ENCODE data around the gene AIRE. TPM values are rescaled to one million over a fixed set of nuclear protein-coding genes. Genes with fewer than 3 reads are reported as not detected.

The AIRE gene
- total RNA-seq, 6 experiments from 2014 or later = 0.05 to 0.12 TPM; not detected in 4

DNA sequence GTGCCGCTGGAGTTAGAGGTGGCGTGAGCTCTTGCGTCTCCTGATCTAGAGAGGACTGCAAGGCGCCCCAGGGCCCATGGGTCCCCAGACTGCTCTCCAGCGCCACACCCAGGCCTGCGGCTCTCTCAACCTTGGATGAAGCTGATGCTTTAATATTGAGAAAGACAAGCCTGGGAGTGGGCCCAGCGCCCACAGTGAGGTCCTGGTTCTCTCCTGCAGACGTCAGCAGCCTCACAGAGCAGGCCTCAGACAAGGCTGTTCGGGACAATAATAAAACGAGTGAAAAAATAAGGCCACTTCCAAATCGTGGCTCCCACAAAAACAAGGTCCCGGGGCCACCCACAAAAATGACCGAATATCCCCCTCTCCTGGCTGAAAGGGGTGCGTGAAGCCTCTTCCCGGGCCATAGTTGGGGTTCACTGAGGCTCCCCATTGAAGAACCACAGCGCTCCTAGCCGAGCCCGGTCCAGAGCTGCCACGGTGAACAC is 18.0 kb upstream of the AIRE start:
- Mint-ChIP-seq H3K27ac (no peak overlapping the region), H3K9me3 (no peaks in the 10 kb centered on the region), H3K27me3 (ENCODE audit: insufficient read depth) (peaks cover 5% of the 10 kb centered on the region), H3K36me3 (ENCODE audit: low read depth) (no peaks in the 10 kb centered on the region), H3K4me3 (no peak overlapping the region), H3K4me1 (ENCODE audit: low read depth) (no peaks in the 10 kb centered on the region)
- TF ChIP-seq, protein P1, sequence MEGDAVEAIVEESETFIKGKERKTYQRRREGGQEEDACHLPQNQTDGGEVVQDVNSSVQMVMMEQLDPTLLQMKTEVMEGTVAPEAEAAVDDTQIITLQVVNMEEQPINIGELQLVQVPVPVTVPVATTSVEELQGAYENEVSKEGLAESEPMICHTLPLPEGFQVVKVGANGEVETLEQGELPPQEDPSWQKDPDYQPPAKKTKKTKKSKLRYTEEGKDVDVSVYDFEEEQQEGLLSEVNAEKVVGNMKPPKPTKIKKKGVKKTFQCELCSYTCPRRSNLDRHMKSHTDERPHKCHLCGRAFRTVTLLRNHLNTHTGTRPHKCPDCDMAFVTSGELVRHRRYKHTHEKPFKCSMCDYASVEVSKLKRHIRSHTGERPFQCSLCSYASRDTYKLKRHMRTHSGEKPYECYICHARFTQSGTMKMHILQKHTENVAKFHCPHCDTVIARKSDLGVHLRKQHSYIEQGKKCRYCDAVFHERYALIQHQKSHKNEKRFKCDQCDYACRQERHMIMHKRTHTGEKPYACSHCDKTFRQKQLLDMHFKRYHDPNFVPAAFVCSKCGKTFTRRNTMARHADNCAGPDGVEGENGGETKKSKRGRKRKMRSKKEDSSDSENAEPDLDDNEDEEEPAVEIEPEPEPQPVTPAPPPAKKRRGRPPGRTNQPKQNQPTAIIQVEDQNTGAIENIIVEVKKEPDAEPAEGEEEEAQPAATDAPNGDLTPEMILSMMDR (IDR thresholded peaks at IDR 0.05) = peak; percentile 50; the same call in 1 of the 2 replicates
- DNase-seq = no peak

DNA sequence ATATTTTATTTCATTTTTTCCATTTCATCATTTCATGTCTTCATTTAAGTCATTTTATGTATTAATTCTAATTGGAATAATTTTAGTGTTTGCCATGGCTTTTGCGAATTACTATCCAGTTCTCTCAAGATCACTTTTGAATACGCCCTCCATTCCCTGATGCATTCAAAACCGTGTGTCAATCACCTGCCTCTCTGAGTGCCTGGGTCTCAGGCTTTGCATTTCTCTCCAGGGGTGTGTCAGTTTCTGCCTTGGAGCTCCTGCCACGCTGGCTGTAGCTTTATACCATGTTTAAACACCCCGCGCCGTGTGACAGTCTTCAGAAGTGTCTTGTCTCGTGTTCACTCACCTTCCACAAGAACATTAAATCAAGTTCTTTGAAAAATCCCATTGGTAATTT is 16.6 kb upstream of the AIRE start:
- TF ChIP-seq, protein P1 (IDR thresholded peaks at IDR 0.05) = no peak
- Mint-ChIP-seq H3K4me3 (no peak overlapping the region), H3K36me3 (ENCODE audit: low read depth) (no peaks in the 10 kb centered on the region), H3K27ac (no peak overlapping the region), H3K9me3 (no peaks in the 10 kb centered on the region), H3K27me3 (ENCODE audit: insufficient read depth) (peaks cover 10% of the 10 kb centered on the region), H3K4me1 (ENCODE audit: low read depth) (no peaks in the 10 kb centered on the region)
- no peak for DNase-seq

DNA sequence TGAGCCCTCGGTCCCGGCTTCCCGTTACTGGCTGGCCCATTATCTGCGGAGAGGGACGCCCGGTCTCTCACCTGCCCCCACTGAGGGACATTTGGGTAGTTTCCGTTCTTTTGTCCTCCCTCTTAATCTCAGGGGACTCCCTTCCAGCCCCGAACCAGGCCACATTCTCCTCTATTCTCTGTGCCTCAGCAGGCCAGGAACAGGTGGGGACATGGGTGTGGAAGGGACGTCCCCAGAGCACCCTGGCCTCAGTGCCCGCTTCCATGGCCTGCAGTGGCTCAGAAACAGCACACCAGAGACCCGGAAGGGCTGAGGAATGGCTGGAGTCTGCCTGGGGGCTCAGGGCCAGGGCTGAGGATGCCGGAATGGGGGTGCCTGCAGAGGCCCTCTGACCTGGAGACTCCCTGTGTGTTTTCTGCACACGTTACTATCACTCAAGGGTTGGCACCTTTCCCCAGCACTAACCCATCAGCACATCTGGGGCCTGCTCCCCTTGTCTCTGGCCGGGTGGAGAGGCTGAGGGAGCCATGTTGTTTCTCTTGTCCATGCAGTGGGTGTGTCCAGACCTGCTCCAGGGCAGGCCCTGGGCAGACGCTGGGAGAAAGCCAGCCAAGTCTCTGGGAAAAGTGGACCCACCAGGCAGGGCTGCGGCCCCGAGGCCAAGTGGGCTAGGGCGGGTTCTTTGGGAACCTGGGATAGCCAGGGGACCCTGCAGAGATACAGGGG is 14.0 kb upstream of the AIRE start:
- no peaks in the 10 kb centered on the region for H3K4me1 Mint-ChIP-seq (ENCODE audit: low read depth)
- peaks cover 31% of the 10 kb centered on the region for H3K27me3 Mint-ChIP-seq (ENCODE audit: insufficient read depth)
- no peaks in the 10 kb centered on the region for H3K9me3 Mint-ChIP-seq
- no peak overlapping the region for H3K27ac Mint-ChIP-seq
- TF ChIP-seq, protein P1 (IDR thresholded peaks at IDR 0.05) = no peak
- no peak for DNase-seq
- no peak overlapping the region for H3K4me3 Mint-ChIP-seq
- no peaks in the 10 kb centered on the region for H3K36me3 Mint-ChIP-seq (ENCODE audit: low read depth)

DNA sequence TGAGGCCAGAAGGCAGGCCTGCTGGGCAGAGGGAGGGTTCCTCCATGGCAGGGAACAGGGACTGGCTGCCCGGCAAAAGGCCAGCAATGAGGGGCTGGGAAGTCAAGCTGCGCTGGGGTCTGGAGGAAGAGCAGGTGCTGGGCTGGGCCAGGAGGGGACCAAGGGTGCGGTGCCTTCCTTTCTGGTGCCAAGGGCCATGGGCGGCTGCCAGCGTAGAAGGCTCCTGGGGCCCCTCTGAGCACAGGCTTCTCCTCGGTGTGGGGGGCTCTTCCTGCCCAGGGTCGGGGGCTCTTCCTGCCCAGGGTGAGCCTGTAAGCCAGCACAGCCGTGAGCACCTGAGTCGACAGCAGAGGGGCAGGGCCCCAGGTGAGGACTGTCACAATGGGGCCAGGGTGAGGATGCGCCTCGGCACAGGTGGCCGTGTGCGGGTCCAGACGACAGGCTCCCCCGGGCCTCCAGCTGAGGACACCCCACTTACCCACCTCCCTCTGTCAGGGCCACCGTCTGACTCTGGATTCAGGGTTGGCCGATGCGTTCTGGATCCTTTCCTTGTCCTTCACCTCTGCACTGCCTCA is 13.3 kb upstream of the AIRE start:
- no peak overlapping the region for H3K4me3 Mint-ChIP-seq
- TF ChIP-seq, protein P1 (IDR thresholded peaks at IDR 0.05) = no peak
- no peaks in the 10 kb centered on the region for H3K9me3 Mint-ChIP-seq
- no peak overlapping the region for H3K27ac Mint-ChIP-seq
- peaks cover 31% of the 10 kb centered on the region for H3K27me3 Mint-ChIP-seq (ENCODE audit: insufficient read depth)
- no peak for DNase-seq
- H3K4me1 Mint-ChIP-seq (ENCODE audit: low read depth) = no peaks in the 10 kb centered on the region
- H3K36me3 Mint-ChIP-seq (ENCODE audit: low read depth) = no peaks in the 10 kb centered on the region

DNA sequence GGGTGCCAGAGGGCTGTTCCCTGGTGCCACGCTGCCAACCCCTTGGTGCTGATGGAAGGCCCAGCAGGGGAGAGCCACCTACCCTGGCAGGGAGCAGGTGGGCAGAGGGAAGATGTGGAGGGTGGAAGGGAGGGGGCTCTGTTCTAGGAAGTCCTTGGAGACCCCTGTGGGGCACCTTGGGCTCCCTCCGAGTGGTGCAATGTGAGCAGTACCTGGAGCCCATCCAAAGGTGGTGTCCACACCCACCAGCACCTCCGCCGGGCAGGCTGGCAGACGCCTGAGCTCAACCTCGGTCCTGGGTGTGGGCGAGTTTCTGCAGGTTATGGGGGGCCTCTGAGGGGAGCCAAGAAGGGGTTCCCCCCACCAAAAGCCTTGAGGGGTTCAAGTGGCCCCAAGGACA is 12.6 kb upstream of the AIRE start:
- Mint-ChIP-seq H3K27me3 (ENCODE audit: insufficient read depth) (peaks cover 32% of the 10 kb centered on the region), H3K4me1 (ENCODE audit: low read depth) (no peaks in the 10 kb centered on the region), H3K36me3 (ENCODE audit: low read depth) (no peaks in the 10 kb centered on the region), H3K4me3 (no peak overlapping the region), H3K27ac (no peak overlapping the region), H3K9me3 (no peaks in the 10 kb centered on the region)
- no peak for DNase-seq
- TF ChIP-seq, protein P1 (IDR thresholded peaks at IDR 0.05) = no peak

Measured in HFFc6 (cell line).